UCSD-AML1 (cell line): ENCODE data around the gene FOXD4.
"Not testable (repeated sequence)": the region's sequence is repeated elsewhere in the genome, so short reads cannot be mapped to it uniquely, and the experiment has no call there.

ENCODE experiments used
- DNase-seq: peaks from one replicate; lab custom pipeline; 2025; ENCODE audit not compliant: unreplicated experiment; lab: John Stamatoyannopoulos, UW

Gene FOXD4

GRCh38 chr9:117995-118467, at the start of gene FOXD4:
TSS of gene FOXD4 (minus strand) at chr9:118417. CDS start at chr9:118119, 298 bp downstream.
- not testable (repeated sequence) for DNase-seq

- not testable (repeated sequence) for DNase-seq
These were observed 41.7 kb upstream of the FOXD4 start for GRCh38 chr9:159871-160270.

GRCh38 chr9:151173-151572, 33.0 kb upstream of the FOXD4 start:
- not testable (repeated sequence) for DNase-seq

GRCh38 chr9:139880-140279, 21.7 kb upstream of the FOXD4 start:
- DNase-seq = not testable (repeated sequence)

- DNase-seq = not testable (repeated sequence)
These were observed 848 bp downstream of the FOXD4 start for GRCh38 chr9:117144-117994.

- DNase-seq = not testable (repeated sequence)
These were observed 1.8 kb downstream of the FOXD4 start for GRCh38 chr9:116239-117077.

- DNase-seq = not testable (repeated sequence)
These were observed 3.1 kb downstream of the FOXD4 start for GRCh38 chr9:115118-115451.

GRCh38 chr9:114267-115117, 3.7 kb downstream of the FOXD4 start:
- DNase-seq = not testable (repeated sequence)

GRCh38 chr9:113468-114266, 4.5 kb downstream of the FOXD4 start:
- DNase-seq = not testable (repeated sequence)

- not testable (repeated sequence) for DNase-seq
These were observed 5.4 kb downstream of the FOXD4 start for GRCh38 chr9:112589-113467.

GRCh38 chr9:110672-111071, 7.5 kb downstream of the FOXD4 start:
- not testable (repeated sequence) for DNase-seq

- DNase-seq = not testable (repeated sequence)
These were observed 8.7 kb downstream of the FOXD4 start for GRCh38 chr9:109540-109939.

- not testable (repeated sequence) for DNase-seq
These were observed 9.3 kb downstream of the FOXD4 start for GRCh38 chr9:108742-109495.

- DNase-seq = not testable (repeated sequence)
These were observed 12.2 kb downstream of the FOXD4 start for GRCh38 chr9:105991-106390.

- DNase-seq = not testable (repeated sequence)
These were observed 17.8 kb downstream of the FOXD4 start for GRCh38 chr9:100430-100829.

GRCh38 chr9:99867-100266, 18.4 kb downstream of the FOXD4 start:
- DNase-seq = not testable (repeated sequence)

GRCh38 chr9:98775-99174, 19.4 kb downstream of the FOXD4 start:
- not testable (repeated sequence) for DNase-seq

- DNase-seq = not testable (repeated sequence)
These were observed 23.2 kb downstream of the FOXD4 start for GRCh38 chr9:94992-95391.
